ENCODE data around the gene LELP1. TPM values are rescaled to one million over a fixed set of nuclear protein-coding genes. Genes with fewer than 3 reads are reported as not detected.
A peak's percentile ranks its signal among the peaks of the same experiment; 100 is the strongest.

LELP1 gene
- polyA plus RNA-seq, 10 donors: not detected

- no peak for DNase-seq
Measured at GRCh38 chr1:153228491-153228890, 25.3 kb downstream of the LELP1 start.

GRCh38 chr1:153229076-153229829, 26.0 kb downstream of the LELP1 start:
- peak in 1 of 3 donors; percentile 5 for DNase-seq

DNA sequence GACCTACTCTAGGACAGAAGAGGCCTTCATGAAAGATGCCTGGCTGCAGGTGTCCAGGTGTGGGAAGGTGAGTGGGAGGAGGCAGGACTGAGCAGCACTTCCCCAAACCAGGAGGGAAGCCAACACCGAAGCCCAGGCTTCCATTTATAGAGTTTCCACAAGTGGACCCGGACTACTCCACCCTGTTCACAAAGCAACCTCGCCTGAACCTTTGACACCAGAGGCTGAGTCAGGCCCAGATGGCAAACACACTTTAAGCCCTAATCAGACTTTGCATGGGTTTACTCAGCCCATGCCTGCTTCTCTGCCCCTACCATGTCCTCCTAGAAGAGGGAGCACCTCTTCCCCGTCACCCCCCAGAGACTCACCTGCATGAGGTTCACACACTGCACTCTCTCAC, 28.1 kb downstream of the LELP1 start:
- DNase-seq: no peak

GRCh38 chr1:153231785-153232184, 28.6 kb downstream of the LELP1 start:
- no peak for DNase-seq

DNA sequence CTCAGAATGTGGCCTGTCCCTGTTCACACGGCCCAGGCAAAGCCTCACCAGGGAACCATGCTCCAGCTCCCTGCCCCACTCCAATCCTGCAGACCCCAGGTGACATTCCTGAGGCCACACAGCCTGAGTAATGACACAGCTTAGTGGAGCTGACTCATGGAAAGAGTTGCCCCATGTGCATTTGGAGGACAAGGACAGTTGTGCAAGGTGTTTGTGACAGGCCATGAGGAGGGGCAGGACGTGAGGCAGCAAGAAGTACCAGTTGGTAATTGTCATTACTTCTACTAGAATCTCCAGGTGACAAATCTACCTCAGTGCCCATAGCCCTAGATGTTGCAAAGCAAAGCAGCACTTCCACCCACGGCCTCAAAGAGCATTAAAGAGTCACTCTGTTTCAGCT, 29.3 kb downstream of the LELP1 start:
- DNase-seq: no peak

DNA sequence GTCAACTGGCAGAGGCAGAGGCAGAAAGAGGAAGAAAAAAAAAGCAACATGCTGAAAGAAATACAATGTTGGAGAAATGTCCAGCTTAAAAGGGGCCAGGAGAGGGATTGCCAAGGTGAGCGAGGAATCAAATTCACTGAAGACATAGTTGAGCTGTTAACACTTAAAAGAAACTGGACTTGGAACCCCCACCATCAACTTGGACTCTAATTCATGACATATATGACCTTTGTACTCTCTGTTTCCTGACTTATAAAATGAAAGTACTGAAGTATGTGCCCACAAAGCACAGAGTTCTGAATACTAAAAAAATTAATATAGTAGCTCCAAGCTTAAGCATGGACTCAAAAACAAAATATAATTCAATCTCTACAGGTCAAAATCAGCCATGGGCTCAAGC, 30.2 kb downstream of the LELP1 start:
- DNase-seq: no peak

GRCh38 chr1:153238527-153238926, 35.3 kb downstream of the LELP1 start:
- DNase-seq: no peak

GRCh38 chr1:153242160-153242559, 38.9 kb downstream of the LELP1 start:
- DNase-seq: no peak

DNA sequence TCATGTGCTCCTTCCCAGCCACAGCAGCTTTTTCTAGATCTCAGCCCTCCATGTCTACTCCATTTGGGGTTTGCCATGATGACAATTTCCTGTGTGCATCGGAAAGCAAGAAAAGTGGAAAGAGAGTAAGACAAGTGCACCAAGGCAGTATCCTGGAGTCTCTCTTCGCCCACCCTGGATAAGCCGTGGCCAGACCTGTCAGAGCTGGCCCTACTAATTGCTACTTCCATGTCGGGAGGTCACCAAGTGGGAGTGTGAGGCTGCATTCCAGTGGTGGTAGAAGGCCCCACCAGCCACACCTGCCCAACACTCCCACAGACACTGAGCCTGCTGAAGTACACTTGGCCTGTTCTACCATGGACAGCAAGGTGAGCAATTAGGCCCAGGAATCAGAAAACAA, 42.2 kb downstream of the LELP1 start:
- DNase-seq: no peak

DNA sequence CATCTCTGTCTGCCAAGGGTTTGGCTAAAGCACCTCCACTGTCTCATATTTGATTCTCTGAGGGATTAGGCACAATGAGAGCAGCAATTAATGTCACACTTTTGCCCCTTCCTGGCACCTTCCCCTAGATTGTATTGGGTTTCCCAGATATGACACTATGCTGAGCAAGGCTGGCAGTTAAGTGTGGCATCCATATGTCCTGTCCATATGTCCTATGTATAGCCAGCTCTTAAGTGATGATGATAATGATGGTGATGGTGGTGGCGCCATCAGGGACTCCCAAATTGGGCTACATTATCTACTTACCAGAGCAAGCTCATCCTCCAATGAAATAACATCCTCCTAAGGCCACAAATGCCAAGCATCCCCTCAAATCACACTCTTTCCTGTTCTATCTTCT, 42.8 kb downstream of the LELP1 start:
- no peak for DNase-seq

- DNase-seq: no peak
Measured at GRCh38 chr1:153246825-153247224, 43.6 kb downstream of the LELP1 start.

- DNase-seq: no peak
Measured at GRCh38 chr1:153248176-153248879, 45.1 kb downstream of the LELP1 start.

GRCh38 chr1:153250166-153250565, 46.9 kb downstream of the LELP1 start:
- peak; percentile 46 to 81 (median 70) for DNase-seq

GRCh38 chr1:153251087-153251486, 47.9 kb downstream of the LELP1 start:
- DNase-seq: no peak

DNA sequence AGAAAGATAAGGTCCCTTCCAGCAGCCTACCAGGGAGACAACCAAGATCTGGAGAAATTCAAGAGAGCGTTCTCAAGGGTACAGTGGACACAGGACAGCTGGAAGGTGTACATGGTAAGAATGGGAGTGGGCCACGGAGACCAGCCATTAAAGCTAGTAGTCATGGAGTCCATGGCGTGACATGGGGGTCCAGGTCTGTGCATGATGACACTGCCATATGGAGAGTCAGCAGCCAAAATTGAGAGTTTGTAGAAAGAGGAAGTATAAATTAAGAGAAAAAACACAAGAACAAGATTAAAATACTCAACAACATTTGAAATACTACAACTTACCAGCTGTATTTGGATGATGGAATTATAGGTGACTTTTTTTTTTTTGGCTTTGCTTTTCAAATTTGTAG, 48.3 kb downstream of the LELP1 start:
- no peak for DNase-seq

DNA sequence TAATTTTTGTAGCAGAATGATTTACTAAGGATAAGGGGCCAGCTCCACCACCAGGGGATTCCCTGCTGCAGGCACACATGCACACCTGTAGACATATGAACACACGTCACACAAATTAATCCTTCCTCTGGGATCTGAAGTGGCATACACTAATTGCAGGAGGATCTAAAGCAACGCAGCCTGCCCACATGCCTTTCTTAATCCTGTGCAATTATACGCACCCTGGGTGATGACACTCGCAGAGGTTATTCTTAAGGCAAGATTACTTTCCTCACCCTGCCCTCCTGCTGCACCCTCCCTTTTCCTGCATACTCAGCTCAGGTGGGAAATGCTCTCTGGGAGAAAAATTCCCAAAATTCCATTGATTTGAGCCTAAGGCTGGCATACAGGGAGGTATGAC, 48.8 kb downstream of the LELP1 start:
- DNase-seq: no peak

- peak in 1 of 3 donors; percentile 31 for DNase-seq
Measured at GRCh38 chr1:153253076-153253475, 49.8 kb downstream of the LELP1 start.

- no peak for DNase-seq
Measured at GRCh38 chr1:153253693-153254092, 50.5 kb downstream of the LELP1 start.

Other genes starting within 250 kb of the LELP1 start
- gene SPRR4, start 232.8 kb upstream of the LELP1 start, polyA plus RNA-seq (ENCODE audit: insufficient read length in 10 of 10): not detected
- 1 to 10 TPM in 1 of 10 donors, not detected in 9; 4.3 TPM for gene SPRR1A, start 219.3 kb upstream of the LELP1 start, polyA plus RNA-seq (ENCODE audit: insufficient read length in 10 of 10)
- gene SPRR3, start 201.7 kb upstream of the LELP1 start, polyA plus RNA-seq (ENCODE audit: insufficient read length in 10 of 10): 1 to 10 TPM in 1 of 10 donors, under 1 TPM in 3, not detected in 6; 0.24 to 8.0 (median 0.27) TPM
- gene SPRR1B, start 172.2 kb upstream of the LELP1 start, polyA plus RNA-seq (ENCODE audit: insufficient read length in 10 of 10): 1 to 10 TPM in 1 of 10 donors, under 1 TPM in 1, not detected in 8; 0.24 to 7.1 TPM
- gene SPRR2D, start 162.3 kb upstream of the LELP1 start, polyA plus RNA-seq (ENCODE audit: insufficient read length in 10 of 10): not detected
- under 1 TPM in 1 of 10 donors, not detected in 9; 0.28 TPM for gene SPRR2A, start 145.9 kb upstream of the LELP1 start, polyA plus RNA-seq (ENCODE audit: insufficient read length in 10 of 10)
- gene SPRR2B, start 131.8 kb upstream of the LELP1 start, polyA plus RNA-seq (ENCODE audit: insufficient read length in 10 of 10): not detected
- gene SPRR2E, start 108.9 kb upstream of the LELP1 start, polyA plus RNA-seq (ENCODE audit: insufficient read length in 10 of 10): not detected
- gene SPRR2F, start 89.9 kb upstream of the LELP1 start, polyA plus RNA-seq (ENCODE audit: insufficient read length in 10 of 10): under 1 TPM in 2 of 10 donors, not detected in 8; 0.48 to 0.75 TPM
- gene SPRR2G, start 52.5 kb upstream of the LELP1 start, polyA plus RNA-seq (ENCODE audit: insufficient read length in 10 of 10): under 1 TPM in 1 of 10 donors, not detected in 9; 0.48 TPM
- not detected for gene PRR9, start 14.2 kb downstream of the LELP1 start, polyA plus RNA-seq (ENCODE audit: insufficient read length in 10 of 10)
- not detected for gene LORICRIN, start 56.3 kb downstream of the LELP1 start, polyA plus RNA-seq (ENCODE audit: insufficient read length in 10 of 10)
- under 1 TPM in 2 of 10 donors, not detected in 8; 0.25 to 0.26 TPM for gene PGLYRP3, start 109.5 kb downstream of the LELP1 start, polyA plus RNA-seq (ENCODE audit: insufficient read length in 10 of 10)
- gene PGLYRP4, start 145.4 kb downstream of the LELP1 start, polyA plus RNA-seq (ENCODE audit: insufficient read length in 10 of 10): 1 to 10 TPM in 2 of 10 donors, not detected in 8; 1.1 to 1.7 TPM
- gene S100A9, start 154.4 kb downstream of the LELP1 start, polyA plus RNA-seq (ENCODE audit: insufficient read length in 10 of 10): 10 to 100 TPM in 9 of 10 donors, 1 to 10 TPM in 1; 9.4 to 40.7 (median 25.4) TPM
- 1 to 10 TPM in 6 of 10 donors, under 1 TPM in 3, not detected in 1; 0.26 to 4.9 (median 1.8) TPM for gene S100A12, start 172.2 kb downstream of the LELP1 start, polyA plus RNA-seq (ENCODE audit: insufficient read length in 10 of 10)
- 10 to 100 TPM in 8 of 10 donors, 1 to 10 TPM in 2; 4.7 to 37.0 (median 13.9) TPM for gene S100A8, start 187.6 kb downstream of the LELP1 start, polyA plus RNA-seq (ENCODE audit: insufficient read length in 10 of 10)
- gene S100A7A, start 213.1 kb downstream of the LELP1 start, polyA plus RNA-seq (ENCODE audit: insufficient read length in 10 of 10): not detected